ENCODE measurements around the gene ATP6V1G2.
"Not testable (repeated sequence)": the region's sequence is repeated elsewhere in the genome, so short reads cannot be mapped to it uniquely, and the experiment has no call there.

DNA sequence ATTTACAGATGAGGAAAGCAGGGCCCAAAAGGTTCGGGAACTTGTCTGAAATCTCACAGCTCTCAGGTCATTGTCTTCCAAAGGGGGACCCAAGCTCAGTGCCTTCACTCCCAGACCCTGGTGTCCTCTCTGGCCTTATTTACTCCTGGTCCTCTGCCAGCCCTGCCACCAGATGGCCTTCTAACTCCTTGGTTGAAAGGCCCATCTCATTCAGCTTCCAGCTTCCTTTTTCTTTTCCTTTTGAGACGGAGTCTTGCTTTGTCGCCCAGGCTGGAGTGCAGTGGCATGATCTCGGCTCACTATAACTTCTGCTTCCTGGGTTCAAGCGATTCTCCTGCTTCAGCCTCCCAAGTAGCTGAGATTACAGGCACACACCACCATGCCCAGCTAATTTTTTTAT, 5.0 kb upstream of the ATP6V1G2 start:
- peak; percentile 16 to 44 (median 41) for TF ChIP-seq CTCF (IDR thresholded peaks at IDR 0.05)
- not testable (repeated sequence) for TF ChIP-seq POLR2A (IDR thresholded peaks at IDR 0.05)
